ENCODE measurements around the gene STAM. TPM values are rescaled to one million over a fixed set of nuclear protein-coding genes. Genes with fewer than 3 reads are reported as not detected.

STAM gene
- total RNA-seq, 2 donors from 2014 or later, result 16.5 to 16.8 TPM

GRCh38 chr10:17660921-17661320 lies 17.0 kb downstream of the STAM start:
- no peak overlapping the region for H3K9ac ChIP-seq (ENCODE audit: low read depth in 2 of 2, low read length in 2 of 2)
- intact Hi-C loops (cut with DNase I), result no loop called here
- H3K9me3 ChIP-seq, result no peaks in the 10 kb centered on the region
- no peaks in the 10 kb centered on the region for H3K4me1 ChIP-seq
- no peak for DNase-seq
- TF ChIP-seq CTCF (IDR thresholded peaks at IDR 0.05), result no peak
- no peak overlapping the region for H3K27ac ChIP-seq
- no peaks in the 10 kb centered on the region for H3K27me3 ChIP-seq
- no peaks in the 10 kb centered on the region for H3K36me3 ChIP-seq
- H3K4me3 ChIP-seq, result no peak overlapping the region

DNA sequence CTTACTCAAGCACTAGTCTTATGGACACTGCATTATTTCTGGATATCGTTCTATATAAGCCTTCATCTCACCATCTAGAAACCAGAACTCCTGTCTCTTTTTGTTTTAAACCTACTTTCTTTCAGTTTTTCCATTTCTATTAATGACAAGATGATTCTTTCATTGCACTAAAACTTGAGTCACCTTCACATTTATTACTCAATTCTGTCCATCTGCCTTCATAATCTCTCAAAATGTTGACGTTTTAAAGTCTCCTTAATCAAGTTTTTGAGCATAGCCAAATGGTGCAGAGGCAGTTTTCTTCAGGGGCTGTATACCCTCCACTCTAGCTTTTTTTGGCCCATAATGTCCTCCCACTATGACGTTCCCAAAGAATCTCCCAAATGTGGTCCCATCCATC lies 17.6 kb downstream of the STAM start:
- Histone ChIP-seq H3K36me3 (no peaks in the 10 kb centered on the region), H3K27me3 (no peaks in the 10 kb centered on the region), H3K4me3 (no peak overlapping the region), H3K27ac (no peak overlapping the region), H3K9me3 (no peaks in the 10 kb centered on the region), H3K9ac (ENCODE audit: low read depth in 2 of 2, low read length in 2 of 2) (no peak overlapping the region), H3K4me1 (no peaks in the 10 kb centered on the region)
- intact Hi-C loops (cut with DNase I), result no loop called here
- no peak for TF ChIP-seq CTCF (IDR thresholded peaks at IDR 0.05)
- no peak for DNase-seq

- Histone ChIP-seq H3K4me3 (no peak overlapping the region), H3K36me3 (no peaks in the 10 kb centered on the region), H3K4me1 (no peaks in the 10 kb centered on the region), H3K27ac (no peak overlapping the region), H3K9ac (ENCODE audit: low read depth in 2 of 2, low read length in 2 of 2) (no peak overlapping the region), H3K27me3 (no peaks in the 10 kb centered on the region), H3K9me3 (no peaks in the 10 kb centered on the region)
- DNase-seq, result no peak
- intact Hi-C loops (cut with DNase I), result no loop called here
- TF ChIP-seq CTCF (IDR thresholded peaks at IDR 0.05), result no peak
These were observed 18.5 kb downstream of the STAM start for GRCh38 chr10:17662193-17663138.

DNA sequence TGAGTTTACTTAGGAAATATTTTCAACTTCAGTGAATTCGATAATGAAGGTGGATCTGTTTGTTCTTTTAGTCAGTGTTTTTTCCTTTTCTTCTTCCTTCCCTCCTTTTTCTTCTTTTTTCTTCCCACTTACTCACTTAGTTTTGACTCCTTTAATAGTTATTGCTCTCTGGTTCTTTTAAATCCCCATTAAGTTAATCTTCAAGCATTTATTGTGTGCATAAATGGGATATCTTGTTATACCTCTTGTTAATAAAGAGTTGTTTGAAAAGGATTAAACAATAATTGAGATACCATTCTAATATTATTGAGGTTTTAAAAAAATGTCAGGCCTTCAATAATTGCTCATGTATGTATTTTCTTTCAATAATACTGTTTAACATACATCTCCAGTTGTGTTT lies 19.5 kb downstream of the STAM start:
- Histone ChIP-seq H3K4me3 (no peak overlapping the region), H3K36me3 (no peaks in the 10 kb centered on the region), H3K9ac (ENCODE audit: low read depth in 2 of 2, low read length in 2 of 2) (no peak overlapping the region), H3K9me3 (no peaks in the 10 kb centered on the region), H3K4me1 (no peaks in the 10 kb centered on the region), H3K27me3 (no peaks in the 10 kb centered on the region), H3K27ac (no peak overlapping the region)
- intact Hi-C loops (cut with DNase I), result no loop called here
- DNase-seq, result no peak
- TF ChIP-seq CTCF (IDR thresholded peaks at IDR 0.05), result no peak

DNA sequence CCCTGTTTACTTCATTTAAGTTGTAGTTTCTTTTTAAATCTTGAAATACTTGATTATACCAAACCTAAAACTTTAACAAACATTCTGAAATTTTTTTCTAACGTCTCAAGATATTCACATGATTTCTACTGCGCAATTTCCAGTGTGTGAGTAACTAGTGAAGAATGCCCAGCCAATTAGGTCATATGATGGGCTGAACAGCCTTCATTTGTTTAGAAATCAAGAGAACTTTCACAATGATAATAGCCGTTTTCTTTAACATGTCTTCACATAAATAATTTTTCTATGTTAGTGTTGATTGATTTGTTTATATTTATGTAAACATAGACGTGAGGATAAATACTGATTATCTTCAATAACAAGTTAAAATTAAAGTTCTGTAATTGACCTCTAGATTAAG lies 21.8 kb downstream of the STAM start:
- no peaks in the 10 kb centered on the region for H3K9me3 ChIP-seq
- no peaks in the 10 kb centered on the region for H3K36me3 ChIP-seq
- H3K27ac ChIP-seq, result peak overlapping the region; percentile 18
- intact Hi-C loops (cut with DNase I), result no loop called here
- no peak for DNase-seq
- H3K27me3 ChIP-seq, result no peaks in the 10 kb centered on the region
- H3K4me1 ChIP-seq, result no peaks in the 10 kb centered on the region
- H3K9ac ChIP-seq (ENCODE audit: low read depth in 2 of 2, low read length in 2 of 2), result no peak overlapping the region
- H3K4me3 ChIP-seq, result no peak overlapping the region
- TF ChIP-seq CTCF (IDR thresholded peaks at IDR 0.05), result no peak
